GM10847 (cell line): ENCODE data around the gene TEX19.

Experiments
- POLR2A ChIP-seq: IDR thresholded peaks from 2 replicates; pipeline ENCODE4 v1.6.1; 2011; ENCODE audit not compliant: insufficient read length; ENCODE audit errors: extremely low read depth

TEX19 gene

GRCh38 chr17:82373731-82374625 is 14.9 kb downstream of the TEX19 start:
- TF ChIP-seq POLR2A: no peak

- no peak for TF ChIP-seq POLR2A
Observed at GRCh38 chr17:82374626-82375331, 15.7 kb downstream of the TEX19 start.

GRCh38 chr17:82375359-82376041 is 16.5 kb downstream of the TEX19 start:
- no peak for TF ChIP-seq POLR2A

- no peak for TF ChIP-seq POLR2A
Observed at GRCh38 chr17:82376042-82376730, 17.1 kb downstream of the TEX19 start.

- no peak for TF ChIP-seq POLR2A
Observed at GRCh38 chr17:82377924-82378740, 19.1 kb downstream of the TEX19 start.

GRCh38 chr17:82378741-82379021 is 19.6 kb downstream of the TEX19 start:
- no peak for TF ChIP-seq POLR2A

GRCh38 chr17:82380860-82381702 is 22.0 kb downstream of the TEX19 start:
- no peak for TF ChIP-seq POLR2A

- TF ChIP-seq POLR2A: no peak
Observed at GRCh38 chr17:82382933-82383255, 23.8 kb downstream of the TEX19 start.

- TF ChIP-seq POLR2A: no peak
Observed at GRCh38 chr17:82383411-82383810, 24.4 kb downstream of the TEX19 start.

- TF ChIP-seq POLR2A: no peak
Observed at GRCh38 chr17:82384051-82384729, 25.1 kb downstream of the TEX19 start.

GRCh38 chr17:82384730-82385481 is 25.9 kb downstream of the TEX19 start:
- no peak for TF ChIP-seq POLR2A

GRCh38 chr17:82385559-82386254 is 26.7 kb downstream of the TEX19 start:
- TF ChIP-seq POLR2A: no peak

GRCh38 chr17:82386255-82386831 is 27.3 kb downstream of the TEX19 start:
- TF ChIP-seq POLR2A: no peak
